ENCODE results near the gene IL3RA. TPM values are rescaled to one million over a fixed set of nuclear protein-coding genes. Genes with fewer than 3 reads are reported as not detected.

The IL3RA gene
- total RNA-seq, 2 experiments from 2014 or later = not detected

DNA sequence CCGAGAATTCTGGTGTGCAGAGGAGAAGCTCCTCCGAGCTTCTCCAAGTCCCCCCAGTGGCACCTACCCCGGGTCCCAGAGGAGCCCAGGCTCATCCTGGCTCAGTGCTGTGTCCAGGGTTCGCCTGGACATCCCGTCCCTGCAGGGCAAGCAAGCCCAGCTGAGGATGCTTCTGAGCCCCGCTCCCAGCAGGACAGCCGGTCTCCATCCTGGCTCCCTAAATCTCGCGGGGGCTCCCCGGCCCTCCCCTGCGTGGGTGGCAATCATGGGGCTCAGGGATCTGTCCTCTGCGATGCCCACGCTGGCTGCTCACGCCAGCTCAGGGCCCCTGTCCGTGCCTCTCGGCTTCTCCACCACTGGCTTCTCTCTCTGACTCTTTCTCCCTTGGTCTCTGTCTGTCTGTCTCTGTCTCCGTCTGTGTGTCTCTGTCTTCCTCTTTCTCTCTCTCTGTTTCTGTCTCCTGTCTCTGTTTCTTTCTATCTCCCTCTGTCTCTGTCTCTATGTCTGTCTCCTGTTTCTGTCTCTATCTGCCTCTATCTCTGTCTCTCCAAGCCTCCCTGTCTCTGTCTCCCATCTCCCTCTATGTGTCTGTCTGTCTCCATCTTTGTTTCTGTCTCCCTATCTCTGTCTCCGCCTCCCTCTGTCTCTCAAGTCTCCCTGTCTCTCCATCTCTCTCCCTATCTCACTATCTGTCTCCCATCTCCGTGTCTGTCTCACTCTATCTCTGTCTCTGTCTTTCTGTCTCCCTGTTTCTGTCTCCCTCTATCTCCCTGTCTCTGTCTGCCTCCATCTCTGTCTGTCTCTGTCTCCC is 83.2 kb downstream of the IL3RA start:
- POLR2A ChIA-PET = no interaction called here
- H3K27ac ChIP-seq (ENCODE audit: low read depth, low read length, poor library complexity, severe bottlenecking) = no peak overlapping the region
- no TSS peak for BruUV-seq (replicated peaks)
- no peak for DNase-seq (ENCODE audit: low spot score)
- CTCF ChIA-PET (ENCODE audit: unreplicated experiment) = no interaction called here
- no peaks in the 10 kb centered on the region for H3K79me2 ChIP-seq (ENCODE audit: insufficient read depth, low read depth, low read length)
- no peak overlapping the region for H2AFZ ChIP-seq (ENCODE audit: low read length)
- intact Hi-C loops (cut with micrococcal nuclease; ENCODE audit: unreplicated experiment) = no loop called here
- no peak overlapping the region for H3K4me3 ChIP-seq (ENCODE audit: low read depth, low read length, poor library complexity, severe bottlenecking)
- no peak overlapping the region for H3K4me2 ChIP-seq (ENCODE audit: low read length)
- H3K9me2 ChIP-seq (ENCODE audit: insufficient read depth, low read length) = no peaks in the 10 kb centered on the region
- no peaks in the 10 kb centered on the region for H4K20me1 ChIP-seq (ENCODE audit: insufficient read depth, low read length)
- peaks cover 92% of the 10 kb centered on the region for H3K36me3 ChIP-seq (ENCODE audit: insufficient read depth, low read length)
- TF ChIP-seq, protein P1, sequence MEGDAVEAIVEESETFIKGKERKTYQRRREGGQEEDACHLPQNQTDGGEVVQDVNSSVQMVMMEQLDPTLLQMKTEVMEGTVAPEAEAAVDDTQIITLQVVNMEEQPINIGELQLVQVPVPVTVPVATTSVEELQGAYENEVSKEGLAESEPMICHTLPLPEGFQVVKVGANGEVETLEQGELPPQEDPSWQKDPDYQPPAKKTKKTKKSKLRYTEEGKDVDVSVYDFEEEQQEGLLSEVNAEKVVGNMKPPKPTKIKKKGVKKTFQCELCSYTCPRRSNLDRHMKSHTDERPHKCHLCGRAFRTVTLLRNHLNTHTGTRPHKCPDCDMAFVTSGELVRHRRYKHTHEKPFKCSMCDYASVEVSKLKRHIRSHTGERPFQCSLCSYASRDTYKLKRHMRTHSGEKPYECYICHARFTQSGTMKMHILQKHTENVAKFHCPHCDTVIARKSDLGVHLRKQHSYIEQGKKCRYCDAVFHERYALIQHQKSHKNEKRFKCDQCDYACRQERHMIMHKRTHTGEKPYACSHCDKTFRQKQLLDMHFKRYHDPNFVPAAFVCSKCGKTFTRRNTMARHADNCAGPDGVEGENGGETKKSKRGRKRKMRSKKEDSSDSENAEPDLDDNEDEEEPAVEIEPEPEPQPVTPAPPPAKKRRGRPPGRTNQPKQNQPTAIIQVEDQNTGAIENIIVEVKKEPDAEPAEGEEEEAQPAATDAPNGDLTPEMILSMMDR (conservative IDR thresholded peaks at IDR 0.05; ENCODE audit: low read length) = no peak
- TF ChIP-seq EZH2phosphoT487 (IDR thresholded peaks at IDR 0.05; ENCODE audit: borderline replicate concordance, low read depth, low read length) = no peak
- H3K9me3 ChIP-seq (ENCODE audit: low read length) = peaks cover 16% of the 10 kb centered on the region
- no peaks in the 10 kb centered on the region for H3K4me1 ChIP-seq (ENCODE audit: insufficient read depth, low read length, poor library complexity, severe bottlenecking)

DNA sequence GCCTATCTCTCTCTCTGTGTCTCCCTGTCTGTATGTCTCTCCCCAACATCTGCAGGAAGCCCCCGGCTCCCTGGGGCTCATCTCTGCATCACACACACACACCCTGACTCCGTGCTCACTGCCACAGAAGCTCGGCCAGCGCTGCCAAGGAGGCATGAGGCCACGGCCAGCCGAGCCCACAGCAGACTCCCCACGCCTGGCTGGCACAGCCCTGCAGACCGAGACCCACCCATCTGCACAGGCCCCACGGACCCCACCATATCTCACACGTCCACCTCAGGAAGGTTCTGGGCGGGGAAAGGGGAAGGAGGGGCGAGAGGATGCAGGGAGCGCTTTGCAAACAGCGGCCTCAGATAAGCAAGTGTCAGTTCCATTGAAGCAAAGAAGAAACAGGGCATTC is 83.8 kb downstream of the IL3RA start:
- Histone ChIP-seq H3K4me1 (ENCODE audit: insufficient read depth, low read length, poor library complexity, severe bottlenecking) (no peaks in the 10 kb centered on the region), H3K27ac (ENCODE audit: low read depth, low read length, poor library complexity, severe bottlenecking) (no peak overlapping the region), H3K9me3 (ENCODE audit: low read length) (peaks cover 16% of the 10 kb centered on the region), H4K20me1 (ENCODE audit: insufficient read depth, low read length) (no peaks in the 10 kb centered on the region), H3K4me2 (ENCODE audit: low read length) (no peak overlapping the region), H3K79me2 (ENCODE audit: insufficient read depth, low read depth, low read length) (no peaks in the 10 kb centered on the region), H3K9me2 (ENCODE audit: insufficient read depth, low read length) (no peaks in the 10 kb centered on the region), H3K36me3 (ENCODE audit: insufficient read depth, low read length) (peaks cover 98% of the 10 kb centered on the region), H3K4me3 (ENCODE audit: low read depth, low read length, poor library complexity, severe bottlenecking) (no peak overlapping the region), H2AFZ (ENCODE audit: low read length) (no peak overlapping the region)
- no peak for TF ChIP-seq EZH2phosphoT487 (IDR thresholded peaks at IDR 0.05; ENCODE audit: borderline replicate concordance, low read depth, low read length)
- TF ChIP-seq, protein P1 (conservative IDR thresholded peaks at IDR 0.05; ENCODE audit: low read length) = no peak
- CTCF ChIA-PET (ENCODE audit: unreplicated experiment) = no interaction called here
- POLR2A ChIA-PET = no interaction called here
- no peak for DNase-seq (ENCODE audit: low spot score)
- BruUV-seq (replicated peaks) = no TSS peak
- intact Hi-C loops (cut with micrococcal nuclease; ENCODE audit: unreplicated experiment) = no loop called here

DNA sequence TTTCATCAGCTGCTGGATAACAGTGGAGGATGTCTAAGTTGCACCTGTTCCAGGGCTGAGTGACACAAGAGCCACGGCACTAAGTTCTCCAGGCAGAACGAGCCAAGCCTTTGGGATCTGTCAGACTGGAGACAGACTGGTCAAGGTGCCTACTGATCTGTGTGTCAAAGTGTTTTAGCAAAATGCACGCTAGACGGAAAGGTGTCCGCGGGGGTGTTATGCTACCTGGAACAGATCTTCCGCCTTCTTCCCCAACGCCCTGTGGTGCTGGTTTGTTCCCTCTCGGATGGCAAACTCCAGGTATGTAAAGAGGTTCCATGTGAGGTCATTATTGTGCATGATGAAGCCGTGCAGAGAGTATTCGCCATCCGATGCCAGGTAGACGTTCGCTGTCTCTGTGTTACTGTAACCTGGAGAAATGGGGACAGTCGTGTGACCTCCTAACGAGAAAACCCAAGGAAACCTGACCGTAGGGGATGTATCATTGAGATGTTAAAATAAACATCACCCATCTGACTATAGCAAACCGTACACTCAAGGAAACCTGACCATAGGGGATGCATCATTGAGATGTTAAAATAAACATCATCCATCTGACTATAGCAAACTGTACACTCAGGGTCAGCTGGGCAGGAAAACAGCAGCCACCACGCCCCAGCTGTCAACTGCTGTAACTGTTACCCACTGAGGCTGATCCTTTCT is 85.0 kb downstream of the IL3RA start:
- Histone ChIP-seq H3K79me2 (ENCODE audit: insufficient read depth, low read depth, low read length) (no peaks in the 10 kb centered on the region), H2AFZ (ENCODE audit: low read length) (no peak overlapping the region), H4K20me1 (ENCODE audit: insufficient read depth, low read length) (no peaks in the 10 kb centered on the region), H3K4me3 (ENCODE audit: low read depth, low read length, poor library complexity, severe bottlenecking) (no peak overlapping the region), H3K36me3 (ENCODE audit: insufficient read depth, low read length) (peaks cover 99% of the 10 kb centered on the region), H3K9me2 (ENCODE audit: insufficient read depth, low read length) (no peaks in the 10 kb centered on the region), H3K4me2 (ENCODE audit: low read length) (no peak overlapping the region), H3K27ac (ENCODE audit: low read depth, low read length, poor library complexity, severe bottlenecking) (no peak overlapping the region), H3K9me3 (ENCODE audit: low read length) (peaks cover 16% of the 10 kb centered on the region), H3K4me1 (ENCODE audit: insufficient read depth, low read length, poor library complexity, severe bottlenecking) (no peaks in the 10 kb centered on the region)
- CTCF ChIA-PET (ENCODE audit: unreplicated experiment) = no interaction called here
- intact Hi-C loops (cut with micrococcal nuclease; ENCODE audit: unreplicated experiment) = no loop called here
- no peak for DNase-seq (ENCODE audit: low spot score)
- TF ChIP-seq, protein P1 (conservative IDR thresholded peaks at IDR 0.05; ENCODE audit: low read length) = no peak
- no peak for TF ChIP-seq EZH2phosphoT487 (IDR thresholded peaks at IDR 0.05; ENCODE audit: borderline replicate concordance, low read depth, low read length)
- no TSS peak for BruUV-seq (replicated peaks)
- POLR2A ChIA-PET = no interaction called here

All from OCI-LY7 (cell line).